HL-60 (cell line): ENCODE measurements around the gene ITGB1.

ENCODE experiments used
- DNase-seq, 2 experiments: peaks; one replicate each; pipeline ENCODE4 v3.0.0-alpha.2; 2010 to 2020; ENCODE audit warnings: low read depth in 1 of 2, low spot score in 1 of 2
- H3K27ac ChIP-seq: fragments of 250-450 bp; sonication (Bioruptor Pico); replicated peaks from 2 replicates; pipeline ENCODE4 v1.5.1; 2020; ENCODE audit warnings: mild to moderate bottlenecking, moderate library complexity
- H3K27me3 ChIP-seq: fragments of 250-450 bp; sonication (Bioruptor Pico); 2 replicates; pipeline ENCODE4 v1.5.1; 2021; ENCODE audit warnings: mild to moderate bottlenecking, moderate library complexity; ENCODE audit not compliant: insufficient read depth, poor library complexity, severe bottlenecking
- H3K4me3 ChIP-seq: replicated peaks from 2 replicates; pipeline ENCODE4 v1.5.1; 2011; ENCODE audit warnings: mild to moderate bottlenecking, control low read depth, low read length; ENCODE audit not compliant: insufficient read depth
- CTCF ChIP-seq: IDR thresholded peaks from one replicate; pipeline ENCODE4 v1.5.1; 2011; ENCODE audit warnings: low read length, control low read depth, inconsistent platforms; ENCODE audit not compliant: insufficient read depth
- GABPA ChIP-seq: IDR thresholded peaks from 2 replicates; pipeline ENCODE4 v1.6.1; 2012; ENCODE audit warnings: low read depth
- POLR2AphosphoS5 ChIP-seq: IDR thresholded peaks from 2 replicates; pipeline ENCODE4 v1.6.1; 2012; ENCODE audit warnings: low read depth
- REST ChIP-seq: IDR thresholded peaks from 2 replicates; pipeline ENCODE4 v1.6.1; 2012; ENCODE audit warnings: low read depth; ENCODE audit not compliant: insufficient replicate concordance
- SPI1 ChIP-seq: IDR thresholded peaks from 2 replicates; pipeline ENCODE4 v1.6.1; 2012; ENCODE audit warnings: low read depth, mild to moderate bottlenecking, borderline replicate concordance

The ITGB1 gene

GRCh38 chr10:32970910-32971309 is 12.9 kb upstream of the ITGB1 start:
- DNase-seq, result no peak
- TF ChIP-seq SPI1, result no peak
- no peak for TF ChIP-seq REST
- no peak for TF ChIP-seq GABPA
- no peak for TF ChIP-seq POLR2AphosphoS5
- no peak overlapping the region for H3K4me3 ChIP-seq
- H3K27ac ChIP-seq, result no peak overlapping the region
- no peaks in the 10 kb centered on the region for H3K27me3 ChIP-seq

GRCh38 chr10:32964270-32964669 is 6.2 kb upstream of the ITGB1 start:
- DNase-seq, result no peak
- H3K4me3 ChIP-seq, result no peak overlapping the region
- TF ChIP-seq CTCF (no peak), REST (no peak)
- no peaks in the 10 kb centered on the region for H3K27me3 ChIP-seq
- H3K27ac ChIP-seq, result no peak overlapping the region

GRCh38 chr10:32963096-32963495 is 5.1 kb upstream of the ITGB1 start:
- DNase-seq, result no peak
- no peak for TF ChIP-seq GABPA
- no peak for TF ChIP-seq POLR2AphosphoS5
- TF ChIP-seq SPI1, result no peak
- no peak for TF ChIP-seq REST
- no peak for TF ChIP-seq CTCF
- Histone ChIP-seq H3K4me3 (no peak overlapping the region), H3K27me3 (no peaks in the 10 kb centered on the region), H3K27ac (no peak overlapping the region)

- Histone ChIP-seq H3K27me3 (no peaks in the 10 kb centered on the region), H3K27ac (no peak overlapping the region), H3K4me3 (no peak overlapping the region)
- TF ChIP-seq GABPA (no peak), CTCF (no peak), POLR2AphosphoS5 (no peak)
- no peak for DNase-seq
Observed at GRCh38 chr10:32962521-32962920, 4.5 kb upstream of the ITGB1 start.
